Measurements from ENCODE around the gene TMC5.

Gene TMC5

GRCh38 chr16:19505600-19506303 is 88.1 kb downstream of the TMC5 start:
- DNase-seq: no peak

- no peak for DNase-seq
Measured at GRCh38 chr16:19506965-19507364, 89.3 kb downstream of the TMC5 start.

- DNase-seq: no peak
Measured at GRCh38 chr16:19507867-19508266, 90.2 kb downstream of the TMC5 start.

GRCh38 chr16:19512297-19512696 is 94.6 kb downstream of the TMC5 start:
- no peak for DNase-seq

GRCh38 chr16:19513377-19514053 is 95.8 kb downstream of the TMC5 start:
- DNase-seq: no peak

- DNase-seq: no peak
Measured at GRCh38 chr16:19515757-19516156, 98.1 kb downstream of the TMC5 start.

- DNase-seq: no peak
Measured at GRCh38 chr16:19517424-19518089, 99.9 kb downstream of the TMC5 start.

GRCh38 chr16:19518388-19518787 is 100.7 kb downstream of the TMC5 start:
- no peak for DNase-seq

GRCh38 chr16:19520861-19521331 is 103.2 kb downstream of the TMC5 start:
- no peak for DNase-seq

- DNase-seq: peak; percentile 68 to 99 (median 94)
Measured at GRCh38 chr16:19521471-19522396, 104.1 kb downstream of the TMC5 start, which contains the start of gene GDE1. GDE1 (minus strand) TSS chr16:19522098; CDS start chr16:19521964, 134 bp downstream.

- DNase-seq: no peak
Measured at GRCh38 chr16:19522397-19522732, 104.7 kb downstream of the TMC5 start.

- no peak for DNase-seq
Measured at GRCh38 chr16:19522760-19523159, 105.1 kb downstream of the TMC5 start.

- DNase-seq: peak in 2 of 56 donors; percentile 36 to 41
Measured at GRCh38 chr16:19523184-19523558, 105.5 kb downstream of the TMC5 start.

GRCh38 chr16:19523559-19524355 is 106.1 kb downstream of the TMC5 start, which contains the start of gene CCP110:
CCP110 (plus strand) TSS chr16:19523942; CDS start chr16:19527882, 3,940 bp downstream.
- peak; percentile 74 to 99 (median 97) for DNase-seq

GRCh38 chr16:19524356-19524615 is 106.6 kb downstream of the TMC5 start:
- DNase-seq: peak in 19 of 56 donors; percentile 19 to 69 (median 44)

GRCh38 chr16:19524616-19525384 is 107.1 kb downstream of the TMC5 start:
- DNase-seq: peak in 17 of 56 donors; percentile 18 to 67 (median 39)

GRCh38 chr16:19525385-19525723 is 107.7 kb downstream of the TMC5 start:
- DNase-seq: no peak

GRCh38 chr16:19527161-19527560 is 109.5 kb downstream of the TMC5 start:
- DNase-seq: no peak

- no peak for DNase-seq
Measured at GRCh38 chr16:19528666-19529065, 111.0 kb downstream of the TMC5 start.

- DNase-seq: no peak
Measured at GRCh38 chr16:19532601-19533000, 114.9 kb downstream of the TMC5 start.

All from amygdala (tissue), 56 donors.